ENCODE results near the gene APBA3. TPM values are rescaled to one million over a fixed set of nuclear protein-coding genes. Genes with fewer than 3 reads are reported as not detected.

The APBA3 gene
- total RNA-seq, 1 donor from 2014 or later: 18.2 TPM

DNA sequence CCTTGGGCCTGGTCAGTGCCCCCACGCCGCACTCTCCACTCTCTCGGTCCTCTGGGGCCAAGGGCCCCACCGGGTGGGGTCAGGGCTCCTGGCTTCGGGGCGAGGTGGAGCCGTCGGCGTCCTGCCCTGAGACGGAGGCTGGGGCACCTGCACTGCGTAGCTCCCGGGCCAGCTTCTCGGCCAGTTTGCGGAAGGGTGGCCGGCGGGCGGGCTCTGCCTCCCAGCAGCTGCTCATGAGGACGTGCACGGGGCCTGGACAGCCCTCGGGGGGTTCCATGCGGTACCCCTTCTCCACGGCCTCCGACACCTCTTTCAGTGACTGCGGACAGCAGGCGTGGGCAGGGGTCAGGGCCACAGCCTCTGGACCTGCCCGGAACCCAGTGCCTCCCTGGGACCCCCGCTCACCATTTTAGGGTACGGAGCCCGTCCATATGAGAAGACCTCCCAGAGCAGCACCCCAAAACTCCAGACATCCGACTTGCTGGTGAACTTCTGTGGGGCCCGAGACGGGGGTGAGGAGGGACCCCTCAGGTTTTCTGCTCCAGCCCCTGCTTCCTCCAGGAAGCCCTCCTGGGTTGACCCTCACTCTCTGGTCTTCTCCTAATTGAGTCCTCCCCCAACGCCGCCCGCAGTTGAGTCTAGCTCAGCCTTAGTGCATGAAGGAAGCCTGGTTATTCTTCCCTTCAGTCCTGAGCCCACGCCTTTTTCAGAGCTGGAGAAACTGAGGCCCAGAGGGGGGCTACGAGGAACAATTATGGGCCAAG lies 16.8 kb upstream of the APBA3 start:
- DNase-seq (no peak), ATAC-seq (no peak)
- Histone ChIP-seq H3K27ac (no peak overlapping the region), H3K4me3 (no peak overlapping the region), H3K9me3 (peaks cover 19% of the 10 kb centered on the region), H3K4me1 (no peaks in the 10 kb centered on the region), H3K36me3 (no peaks in the 10 kb centered on the region), H3K27me3 (ENCODE audit: low read depth) (no peaks in the 10 kb centered on the region)
- intact Hi-C loops (cut with DNase I): no loop called here
- TF ChIP-seq, protein P1, sequence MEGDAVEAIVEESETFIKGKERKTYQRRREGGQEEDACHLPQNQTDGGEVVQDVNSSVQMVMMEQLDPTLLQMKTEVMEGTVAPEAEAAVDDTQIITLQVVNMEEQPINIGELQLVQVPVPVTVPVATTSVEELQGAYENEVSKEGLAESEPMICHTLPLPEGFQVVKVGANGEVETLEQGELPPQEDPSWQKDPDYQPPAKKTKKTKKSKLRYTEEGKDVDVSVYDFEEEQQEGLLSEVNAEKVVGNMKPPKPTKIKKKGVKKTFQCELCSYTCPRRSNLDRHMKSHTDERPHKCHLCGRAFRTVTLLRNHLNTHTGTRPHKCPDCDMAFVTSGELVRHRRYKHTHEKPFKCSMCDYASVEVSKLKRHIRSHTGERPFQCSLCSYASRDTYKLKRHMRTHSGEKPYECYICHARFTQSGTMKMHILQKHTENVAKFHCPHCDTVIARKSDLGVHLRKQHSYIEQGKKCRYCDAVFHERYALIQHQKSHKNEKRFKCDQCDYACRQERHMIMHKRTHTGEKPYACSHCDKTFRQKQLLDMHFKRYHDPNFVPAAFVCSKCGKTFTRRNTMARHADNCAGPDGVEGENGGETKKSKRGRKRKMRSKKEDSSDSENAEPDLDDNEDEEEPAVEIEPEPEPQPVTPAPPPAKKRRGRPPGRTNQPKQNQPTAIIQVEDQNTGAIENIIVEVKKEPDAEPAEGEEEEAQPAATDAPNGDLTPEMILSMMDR (IDR thresholded peaks at IDR 0.05): no peak

GRCh38 chr19:3776479-3777040 lies 15.1 kb upstream of the APBA3 start:
- Histone ChIP-seq H3K36me3 (no peaks in the 10 kb centered on the region), H3K27ac (no peak overlapping the region), H3K9me3 (peaks cover 9% of the 10 kb centered on the region), H3K4me3 (no peak overlapping the region), H3K4me1 (no peaks in the 10 kb centered on the region), H3K27me3 (ENCODE audit: low read depth) (no peaks in the 10 kb centered on the region)
- intact Hi-C loops (cut with DNase I): no loop called here
- DNase-seq (no peak), ATAC-seq (no peak)
- TF ChIP-seq, protein P1 (IDR thresholded peaks at IDR 0.05): no peak

GRCh38 chr19:3775831-3776230 lies 14.3 kb upstream of the APBA3 start:
- H3K27ac ChIP-seq: no peak overlapping the region
- no peak for DNase-seq
- H3K4me3 ChIP-seq: no peak overlapping the region
- H3K27me3 ChIP-seq (ENCODE audit: low read depth): no peaks in the 10 kb centered on the region
- H3K36me3 ChIP-seq: no peaks in the 10 kb centered on the region
- H3K9me3 ChIP-seq: peaks cover 2% of the 10 kb centered on the region
- intact Hi-C loops (cut with DNase I): no loop called here
- H3K4me1 ChIP-seq: no peaks in the 10 kb centered on the region
- no peak for ATAC-seq
- TF ChIP-seq, protein P1 (IDR thresholded peaks at IDR 0.05): no peak

DNA sequence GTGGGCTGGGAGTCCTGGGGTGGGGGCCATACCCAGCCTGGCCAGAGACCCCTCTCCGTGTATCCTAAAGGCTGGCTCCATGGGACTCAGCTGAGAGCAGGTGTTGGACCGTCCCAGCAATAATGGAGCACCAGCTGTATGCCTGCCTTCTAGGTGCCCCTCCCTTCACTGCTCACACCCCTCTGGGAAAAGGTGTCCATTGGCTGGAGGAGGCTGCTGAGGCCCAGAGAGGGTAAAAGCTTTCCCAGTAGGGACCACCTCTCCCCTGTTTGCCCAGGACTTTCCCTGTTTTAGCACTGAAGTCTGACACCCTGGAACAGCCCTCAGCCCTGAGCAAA lies 13.9 kb upstream of the APBA3 start:
- intact Hi-C loops (cut with DNase I): no loop called here
- ATAC-seq (no peak), DNase-seq (no peak)
- Histone ChIP-seq H3K9me3 (no peaks in the 10 kb centered on the region), H3K36me3 (no peaks in the 10 kb centered on the region), H3K4me3 (no peak overlapping the region), H3K27me3 (ENCODE audit: low read depth) (no peaks in the 10 kb centered on the region), H3K27ac (no peak overlapping the region), H3K4me1 (no peaks in the 10 kb centered on the region)
- TF ChIP-seq, protein P1 (IDR thresholded peaks at IDR 0.05): no peak

- TF ChIP-seq, protein P1 (IDR thresholded peaks at IDR 0.05): no peak
- no peaks in the 10 kb centered on the region for H3K4me1 ChIP-seq
- no peaks in the 10 kb centered on the region for H3K36me3 ChIP-seq
- DNase-seq (no peak), ATAC-seq (no peak)
- no peaks in the 10 kb centered on the region for H3K9me3 ChIP-seq
- H3K4me3 ChIP-seq: no peak overlapping the region
- H3K27me3 ChIP-seq (ENCODE audit: low read depth): no peaks in the 10 kb centered on the region
- H3K27ac ChIP-seq: no peak overlapping the region
- intact Hi-C loops (cut with DNase I): no loop called here
Observed at GRCh38 chr19:3774621-3775373, 13.3 kb upstream of the APBA3 start.
